Activated CD8-positive, alpha-beta T cell treated with anti-CD3 and anti-CD28 coated beads for 36 hours (primary cell): Measurements from ENCODE around the gene LMNB1. TPM values are rescaled to one million over a fixed set of nuclear protein-coding genes. Genes with fewer than 3 reads are reported as not detected.
"Not testable (repeated sequence)": the region's sequence is repeated elsewhere in the genome, so short reads cannot be mapped to it uniquely, and the experiment has no call there.

Experiments
- ATAC-seq: fragments of 200-7000 bp; cut with Tn5 transposase; one replicate; pipeline ENCODE4 v1.10.0; 2021; ENCODE audit warnings: mild to moderate bottlenecking, moderate library complexity
- CTCF ChIA-PET: fragments of 350-600 bp; sonication (Branson Sonifier 250); formaldehyde crosslinking; loops from one replicate; lab custom pipeline; 2021; ENCODE audit warnings: antibody characterized with exemption; lab: Charles Lee
- POLR2A ChIA-PET: fragments of 350-600 bp; sonication (Branson Sonifier 250); formaldehyde crosslinking; loops from one replicate; lab custom pipeline; 2021; ENCODE audit warnings: antibody characterized with exemption; lab: Charles Lee
- DNase-seq: peaks from one replicate; pipeline ENCODE4 v3.0.0-alpha.2; 2020
- H3K27ac Mint-ChIP-seq: one replicate; pipeline ENCODE4 v1.8.0; 2021; ENCODE audit warnings: mild to moderate bottlenecking, mixed read lengths
- H3K27me3 Mint-ChIP-seq: one replicate; pipeline ENCODE4 v1.8.0; 2021; ENCODE audit warnings: mixed read lengths
- H3K36me3 Mint-ChIP-seq: one replicate; pipeline ENCODE4 v1.8.0; 2021; ENCODE audit warnings: low read depth, mixed read lengths
- H3K4me1 Mint-ChIP-seq: one replicate; pipeline ENCODE4 v1.8.0; 2021; ENCODE audit warnings: low read depth, mixed read lengths
- H3K4me3 Mint-ChIP-seq: one replicate; pipeline ENCODE4 v1.8.0; 2021; ENCODE audit warnings: mild to moderate bottlenecking, moderate library complexity, mixed read lengths
- H3K9me3 Mint-ChIP-seq: one replicate; pipeline ENCODE4 v1.8.0; 2021; ENCODE audit warnings: mixed read lengths
- intact Hi-C: fragments of 100-400 bp; cut with micrococcal nuclease; formaldehyde crosslinking; loops from one replicate; pipeline ENCODE4 v1.10.0; 2022
- total RNA-seq, 2 experiments: library from RNA; stranded (reverse); gene quantifications; one replicate each; pipeline ENCODE4 v1.2.3, GENCODE V29; 2021
- TF ChIP-seq, protein P1 (sequence below): fragments of 200-600 bp; IDR thresholded peaks from one replicate; pipeline ENCODE4 v1.8.0; 2022; ENCODE audit warnings: antibody characterized with exemption, mild to moderate bottlenecking

The LMNB1 gene
- total RNA-seq, 2 experiments from 2014 or later = 198 TPM

DNA sequence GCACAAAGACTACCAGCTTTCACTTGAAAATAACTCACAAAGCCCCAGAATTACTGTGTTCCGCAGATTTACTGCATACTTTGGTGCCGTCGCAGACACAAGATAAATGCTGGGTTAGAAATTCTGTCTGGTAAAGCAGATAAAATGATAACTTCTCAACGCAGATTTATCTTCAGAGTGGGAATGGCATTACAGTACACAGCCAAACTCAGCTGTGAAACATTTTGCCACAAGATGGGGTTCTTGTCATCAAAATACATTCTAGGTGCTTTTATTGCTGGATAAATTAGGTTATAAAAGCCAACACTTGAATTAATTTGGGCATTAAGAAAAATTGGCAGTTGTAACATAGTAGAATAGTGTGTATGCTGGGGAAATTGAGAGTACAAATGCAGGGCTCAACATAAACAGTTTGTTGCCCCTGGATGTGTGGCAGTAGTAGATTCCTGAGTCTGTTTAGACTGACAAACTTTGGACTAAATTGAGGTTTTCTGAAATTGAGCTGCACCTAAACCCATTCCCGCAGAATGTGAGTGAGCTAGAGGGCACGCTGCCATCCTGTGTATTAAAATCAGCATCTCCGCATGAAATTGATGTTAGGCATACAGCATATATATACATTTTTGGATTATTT lies 61.1 kb downstream of the LMNB1 start:
- Mint-ChIP-seq H3K36me3 (peaks cover 42% of the 10 kb centered on the region), H3K4me3 (no peak overlapping the region), H3K4me1 (no peaks in the 10 kb centered on the region), H3K27ac (no peak overlapping the region), H3K27me3 (no peaks in the 10 kb centered on the region), H3K9me3 (no peaks in the 10 kb centered on the region)
- CTCF ChIA-PET = interaction anchor here (1.0 to 1.5 kb wide), 2 partner anchors 12 to 228 kb away, joined by 3 to 4 read pairs; no protein-coding TSS in a partner anchor
- POLR2A ChIA-PET = interaction anchor here (1.1 to 1.2 kb wide), 2 partner anchors 10 to 29 kb away, joined by 3 read pairs; no protein-coding TSS in a partner anchor
- DNase-seq (no peak), ATAC-seq (no peak)
- intact Hi-C loops = no loop called here
- TF ChIP-seq, protein P1, sequence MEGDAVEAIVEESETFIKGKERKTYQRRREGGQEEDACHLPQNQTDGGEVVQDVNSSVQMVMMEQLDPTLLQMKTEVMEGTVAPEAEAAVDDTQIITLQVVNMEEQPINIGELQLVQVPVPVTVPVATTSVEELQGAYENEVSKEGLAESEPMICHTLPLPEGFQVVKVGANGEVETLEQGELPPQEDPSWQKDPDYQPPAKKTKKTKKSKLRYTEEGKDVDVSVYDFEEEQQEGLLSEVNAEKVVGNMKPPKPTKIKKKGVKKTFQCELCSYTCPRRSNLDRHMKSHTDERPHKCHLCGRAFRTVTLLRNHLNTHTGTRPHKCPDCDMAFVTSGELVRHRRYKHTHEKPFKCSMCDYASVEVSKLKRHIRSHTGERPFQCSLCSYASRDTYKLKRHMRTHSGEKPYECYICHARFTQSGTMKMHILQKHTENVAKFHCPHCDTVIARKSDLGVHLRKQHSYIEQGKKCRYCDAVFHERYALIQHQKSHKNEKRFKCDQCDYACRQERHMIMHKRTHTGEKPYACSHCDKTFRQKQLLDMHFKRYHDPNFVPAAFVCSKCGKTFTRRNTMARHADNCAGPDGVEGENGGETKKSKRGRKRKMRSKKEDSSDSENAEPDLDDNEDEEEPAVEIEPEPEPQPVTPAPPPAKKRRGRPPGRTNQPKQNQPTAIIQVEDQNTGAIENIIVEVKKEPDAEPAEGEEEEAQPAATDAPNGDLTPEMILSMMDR = no peak

DNA sequence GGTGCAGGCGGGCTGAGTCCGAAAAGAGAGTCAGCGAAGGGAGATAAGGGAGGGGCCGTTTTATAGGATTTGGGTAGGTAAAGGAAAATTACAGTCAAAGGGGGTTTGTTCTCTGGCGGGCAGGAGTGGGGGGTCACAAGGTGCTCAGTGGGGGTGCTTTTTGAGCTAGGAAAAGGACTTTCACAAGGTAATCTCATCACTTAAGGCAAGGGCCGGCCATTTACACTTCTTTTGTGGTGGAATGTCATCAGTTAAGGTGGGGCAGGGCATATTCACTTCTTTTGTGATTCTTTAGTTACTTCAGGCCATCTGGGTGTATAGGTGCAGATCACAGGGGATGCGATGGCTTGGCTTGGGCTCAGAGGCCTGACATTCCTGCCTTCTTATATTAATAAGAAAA lies 62.5 kb downstream of the LMNB1 start:
- CTCF ChIA-PET = not testable (repeated sequence)
- peaks cover 33% of the 10 kb centered on the region for H3K36me3 Mint-ChIP-seq

DNA sequence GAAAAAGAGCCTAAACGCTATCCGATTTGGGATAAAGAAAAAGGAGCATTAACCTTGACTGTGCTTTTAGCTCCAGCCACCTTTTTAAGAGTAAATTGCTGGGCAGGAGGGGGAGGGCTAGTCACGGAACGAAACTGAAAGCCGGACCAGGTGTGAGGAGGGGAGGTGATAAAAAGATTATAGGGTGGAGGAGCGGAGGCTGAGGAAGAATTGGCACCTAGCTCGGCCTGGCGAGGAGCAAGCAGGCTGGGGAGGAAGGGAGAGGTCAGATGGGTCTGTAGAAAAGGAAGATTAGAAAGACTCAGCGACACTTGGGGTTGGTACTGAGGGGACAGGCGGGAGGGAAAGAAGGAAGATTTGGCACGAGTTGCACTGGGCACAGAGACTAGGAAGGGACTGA lies 66.4 kb downstream of the LMNB1 start:
- CTCF ChIA-PET, DNase-seq, H3K4me3 Mint-ChIP-seq, intact Hi-C loops, ATAC-seq, H3K27me3 Mint-ChIP-seq, H3K36me3 Mint-ChIP-seq, H3K27ac Mint-ChIP-seq, POLR2A ChIA-PET, H3K9me3 Mint-ChIP-seq: not testable (repeated sequence)
- H3K4me1 Mint-ChIP-seq = peaks cover 39% of the 10 kb centered on the region

More for the DNA sequence above, 62.5 kb downstream of the LMNB1 start:
- intact Hi-C loops, H3K27me3 Mint-ChIP-seq, H3K4me1 Mint-ChIP-seq, DNase-seq, H3K4me3 Mint-ChIP-seq, ATAC-seq, H3K9me3 Mint-ChIP-seq, H3K27ac Mint-ChIP-seq: not testable (repeated sequence)
- POLR2A ChIA-PET = interaction anchor here (0.5 kb wide), 1 partner anchor 234 kb away, joined by 3 read pairs; no protein-coding TSS in a partner anchor

DNA sequence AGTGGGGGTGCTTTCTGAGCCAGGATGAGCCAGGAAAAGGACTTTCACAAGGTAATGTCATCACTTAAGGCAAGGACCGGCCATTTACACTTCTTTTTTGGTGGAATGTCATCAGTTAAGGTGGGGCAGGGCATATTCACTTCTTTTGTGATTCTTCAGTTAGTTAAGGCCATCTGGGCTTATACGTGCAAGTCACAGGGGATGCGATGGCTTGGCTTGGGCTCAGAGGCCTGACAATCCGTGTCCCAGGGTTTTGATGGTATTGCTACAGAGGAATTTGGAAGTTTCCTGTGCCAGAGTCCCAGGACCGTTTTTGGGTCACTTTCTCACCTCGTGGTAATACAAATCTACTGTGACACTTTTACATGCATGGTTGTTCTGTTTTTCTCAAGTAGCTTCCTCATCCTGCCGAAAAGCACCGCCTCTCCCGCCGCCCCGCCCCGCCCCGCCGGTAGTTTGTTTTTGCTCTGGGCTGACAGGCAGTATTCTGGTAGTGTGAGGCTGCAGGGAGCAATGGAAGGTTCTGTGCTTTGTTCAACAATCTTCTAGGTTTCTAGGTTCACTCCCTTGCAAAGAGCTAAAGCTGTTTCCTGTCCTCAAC lies 68.6 kb downstream of the LMNB1 start:
- CTCF ChIA-PET = interaction anchor here (0.7 to 1.0 kb wide), 2 partner anchors 67 to 167 kb away, joined by 3 read pairs; no protein-coding TSS in a partner anchor
- H3K27me3 Mint-ChIP-seq, H3K36me3 Mint-ChIP-seq, H3K9me3 Mint-ChIP-seq, POLR2A ChIA-PET, H3K4me3 Mint-ChIP-seq, intact Hi-C loops: not testable (repeated sequence)
- Mint-ChIP-seq H3K27ac (peak overlapping the region; percentile 78), H3K4me1 (peaks cover 43% of the 10 kb centered on the region)
- DNase-seq = peak; percentile 31
- ATAC-seq = peak; percentile 96

DNA sequence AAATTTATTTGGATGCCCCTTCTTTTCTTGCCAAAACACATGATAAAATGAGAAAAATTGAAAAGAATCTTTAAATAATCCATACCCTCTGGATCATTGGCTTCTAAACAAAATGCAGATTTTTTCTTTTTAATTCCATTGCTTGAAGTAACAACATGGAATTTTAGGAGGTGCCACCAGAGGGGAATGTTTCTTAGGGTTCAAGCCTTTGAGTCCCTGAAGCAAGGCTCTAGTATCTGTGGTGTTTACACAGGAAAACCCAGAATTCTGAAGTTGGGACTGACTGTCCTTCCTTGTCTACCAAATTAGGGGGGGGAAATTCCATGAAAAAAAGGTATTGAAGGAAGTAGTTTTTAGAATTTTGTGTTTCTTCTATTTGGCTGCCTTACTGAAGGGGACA lies 69.4 kb downstream of the LMNB1 start:
- Mint-ChIP-seq H3K4me3 (no peak overlapping the region), H3K27me3 (no peaks in the 10 kb centered on the region), H3K4me1 (peaks cover 49% of the 10 kb centered on the region), H3K36me3 (peaks cover 2% of the 10 kb centered on the region), H3K9me3 (no peaks in the 10 kb centered on the region), H3K27ac (no peak overlapping the region)
- TF ChIP-seq, protein P1 = no peak
- CTCF ChIA-PET = no interaction called here
- ATAC-seq (no peak), DNase-seq (no peak)
- POLR2A ChIA-PET = no interaction called here
- intact Hi-C loops = no loop called here

DNA sequence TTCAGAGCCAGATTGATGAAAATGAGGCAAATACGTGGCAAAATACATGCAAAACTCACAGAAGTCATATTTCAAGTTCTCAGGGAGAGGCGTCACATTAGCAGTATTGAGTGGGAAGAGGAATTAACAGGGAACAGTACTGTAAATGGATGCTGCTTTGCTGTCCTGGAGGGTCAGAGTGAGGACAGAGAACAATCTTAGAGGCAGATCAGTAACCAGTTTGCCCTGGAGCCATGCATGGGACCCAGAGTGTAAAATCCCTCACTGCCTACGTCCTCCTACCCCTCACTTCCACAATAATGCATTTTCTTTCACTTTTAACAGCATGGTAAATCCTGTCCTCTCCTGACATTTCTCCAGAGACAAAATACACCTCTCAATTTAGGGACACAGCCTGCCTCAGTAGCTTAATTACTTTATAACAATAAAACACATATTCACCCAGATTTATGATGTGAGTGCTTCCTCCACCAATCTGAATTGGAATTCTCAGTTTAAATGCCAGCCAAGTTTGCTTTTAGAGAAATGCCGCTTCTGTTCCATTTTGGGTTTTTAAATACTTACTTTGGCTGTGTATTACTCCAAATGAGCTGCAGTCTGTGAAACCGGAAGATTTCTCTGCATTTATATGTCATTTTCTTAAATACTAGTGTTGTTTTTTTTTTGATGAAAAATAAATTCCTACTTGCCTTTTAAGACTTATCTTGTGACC lies 70.0 kb downstream of the LMNB1 start:
- Mint-ChIP-seq H3K9me3 (no peaks in the 10 kb centered on the region), H3K27ac (no peak overlapping the region), H3K27me3 (no peaks in the 10 kb centered on the region), H3K4me1 (peaks cover 54% of the 10 kb centered on the region), H3K36me3 (no peaks in the 10 kb centered on the region), H3K4me3 (no peak overlapping the region)
- CTCF ChIA-PET = no interaction called here
- DNase-seq (no peak), ATAC-seq (no peak)
- intact Hi-C loops = no loop called here
- POLR2A ChIA-PET = interaction anchor here (1.1 kb wide), 1 partner anchor 19 kb away, joined by 3 read pairs; no protein-coding TSS in a partner anchor
- TF ChIP-seq, protein P1 = no peak
